ENCODE measurements around the gene GPR78. TPM values are rescaled to one million over a fixed set of nuclear protein-coding genes. Genes with fewer than 3 reads are reported as not detected.

GPR78 gene
- total RNA-seq, 2 donors from 2014 or later, result 0.06 TPM; not detected in 1

- ATAC-seq (no peak), DNase-seq (no peak)
- intact Hi-C loops (cut with DNase I), result no loop called here
Measured at GRCh38 chr4:8544741-8545438, 35.3 kb upstream of the GPR78 start.

GRCh38 chr4:8545439-8545765 lies 34.8 kb upstream of the GPR78 start:
- intact Hi-C loops (cut with DNase I), result no loop called here
- ATAC-seq (no peak), DNase-seq (no peak)

- DNase-seq (no peak), ATAC-seq (no peak)
- intact Hi-C loops (cut with DNase I), result no loop called here
Measured at GRCh38 chr4:8546766-8547107, 33.5 kb upstream of the GPR78 start.

GRCh38 chr4:8547108-8547911 lies 32.9 kb upstream of the GPR78 start:
- intact Hi-C loops (cut with DNase I), result no loop called here
- no peak for DNase-seq

GRCh38 chr4:8547912-8548730 lies 32.1 kb upstream of the GPR78 start:
- ATAC-seq (no peak), DNase-seq (no peak)
- intact Hi-C loops (cut with DNase I), result no loop called here

More at GRCh38 chr4:8547108-8547911, 32.9 kb upstream of the GPR78 start:
- ATAC-seq, result peak; percentile 16 to 44

GRCh38 chr4:8548731-8549351 lies 31.4 kb upstream of the GPR78 start:
- DNase-seq (no peak), ATAC-seq (no peak)
- intact Hi-C loops (cut with DNase I), result no loop called here

- intact Hi-C loops (cut with DNase I), result no loop called here
- ATAC-seq (no peak), DNase-seq (no peak)
Measured at GRCh38 chr4:8549352-8549931, 30.8 kb upstream of the GPR78 start.

- ATAC-seq (no peak), DNase-seq (no peak)
- intact Hi-C loops (cut with DNase I), result no loop called here
Measured at GRCh38 chr4:8550691-8551090, 29.5 kb upstream of the GPR78 start.

GRCh38 chr4:8552024-8552423 lies 28.2 kb upstream of the GPR78 start:
- DNase-seq, result no peak
- no peak for ATAC-seq
- intact Hi-C loops (cut with DNase I), result no loop called here

GRCh38 chr4:8552581-8553205 lies 27.5 kb upstream of the GPR78 start:
- intact Hi-C loops (cut with DNase I), result no loop called here
- no peak for ATAC-seq
- no peak for DNase-seq

- intact Hi-C loops (cut with DNase I), result no loop called here
- DNase-seq, result no peak
- no peak for ATAC-seq
Measured at GRCh38 chr4:8553216-8553615, 27.0 kb upstream of the GPR78 start.

GRCh38 chr4:8553991-8554405 lies 26.2 kb upstream of the GPR78 start:
- intact Hi-C loops (cut with DNase I), result no loop called here
- ATAC-seq, result no peak
- no peak for DNase-seq

GRCh38 chr4:8554555-8555100 lies 25.6 kb upstream of the GPR78 start:
- no peak for ATAC-seq
- intact Hi-C loops (cut with DNase I), result no loop called here
- DNase-seq, result no peak

GRCh38 chr4:8555716-8556115 lies 24.5 kb upstream of the GPR78 start:
- intact Hi-C loops (cut with DNase I), result no loop called here
- no peak for DNase-seq
- no peak for ATAC-seq

- intact Hi-C loops (cut with DNase I), result no loop called here
- ATAC-seq (no peak), DNase-seq (no peak)
Measured at GRCh38 chr4:8556341-8557150, 23.6 kb upstream of the GPR78 start.

GRCh38 chr4:8557151-8558076 lies 22.8 kb upstream of the GPR78 start:
- intact Hi-C loops (cut with DNase I), result no loop called here
- no peak for ATAC-seq
- DNase-seq, result no peak
